Thoracic aorta (tissue), 2 donors: Measurements from ENCODE around the gene TMEM248. TPM values are rescaled to one million over a fixed set of nuclear protein-coding genes. Genes with fewer than 3 reads are reported as not detected.
"Not testable (repeated sequence)": the region's sequence is repeated elsewhere in the genome, so short reads cannot be mapped to it uniquely, and the experiment has no call there.

ENCODE experiments used
- ATAC-seq: fragments of 150-250 bp; one replicate; pipeline ENCODE4 v1.8.0; 2017; ENCODE audit warnings: low read depth; ENCODE audit not compliant: insufficient number of reproducible peaks, low FRiP score
- DNase-seq: peaks from one replicate; pipeline ENCODE4 v3.0.0-alpha.2; 2020; ENCODE audit warnings: low spot score
- H3K27ac ChIP-seq, 2 donors: fragments of 200-600 bp; sonication (generic); 1 replicate in 1 of 2; 2 replicates in 1 of 2; pipeline ENCODE4 v1.5.1; 2016; ENCODE audit warnings: mild to moderate bottlenecking in 2 of 2, moderate library complexity in 2 of 2
- H3K27me3 ChIP-seq: fragments of 200-600 bp; sonication (generic); replicated peaks from 2 replicates; pipeline ENCODE4 v1.6.0; 2016; ENCODE audit warnings: mild to moderate bottlenecking; ENCODE audit not compliant: insufficient read depth
- H3K36me3 ChIP-seq: fragments of 200-600 bp; sonication (generic); one replicate; pipeline ENCODE4 v1.5.1; 2016
- H3K4me1 ChIP-seq, 2 donors: fragments of 200-600 bp; sonication (generic); 1 replicate in 1 of 2; 2 replicates in 1 of 2; pipeline versions ENCODE4 v1.5.1 to v1.6.0; 2016; ENCODE audit warnings: low read depth in 2 of 2, mild to moderate bottlenecking in 1 of 2; ENCODE audit not compliant: control insufficient read depth in 1 of 2
- H3K4me3 ChIP-seq: fragments of 200-600 bp; sonication (generic); 2 replicates; pipeline ENCODE4 v1.5.1; 2016; ENCODE audit warnings: mild to moderate bottlenecking
- H3K9me3 ChIP-seq: fragments of 200-600 bp; sonication (generic); 2 replicates; pipeline ENCODE4 v1.5.1; 2016
- total RNA-seq, 2 donors: library from RNA; depleted of rRNA; stranded (reverse); fragments of >200 nt; gene quantifications; one replicate each; pipeline versions ENCODE4 v1.1.0 to v1.2.3, GENCODE V29; 2016
- TF ChIP-seq, protein P1 (sequence below): fragments of 200-600 bp; sonication (generic); IDR thresholded peaks from one replicate; pipeline ENCODE4 v1.5.1; 2019; ENCODE audit warnings: antibody characterized with exemption

Gene TMEM248
- total RNA-seq, 2 donors from 2014 or later, result 108 to 130 TPM

GRCh38 chr7:66912195-66912594 lies 8.8 kb upstream of the TMEM248 start:
- H3K4me3 ChIP-seq, result no peak overlapping the region
- no peaks in the 10 kb centered on the region for H3K9me3 ChIP-seq
- no peaks in the 10 kb centered on the region for H3K4me1 ChIP-seq
- ATAC-seq (no peak), DNase-seq (no peak)
- no peaks in the 10 kb centered on the region for H3K27me3 ChIP-seq
- TF ChIP-seq, protein P1, sequence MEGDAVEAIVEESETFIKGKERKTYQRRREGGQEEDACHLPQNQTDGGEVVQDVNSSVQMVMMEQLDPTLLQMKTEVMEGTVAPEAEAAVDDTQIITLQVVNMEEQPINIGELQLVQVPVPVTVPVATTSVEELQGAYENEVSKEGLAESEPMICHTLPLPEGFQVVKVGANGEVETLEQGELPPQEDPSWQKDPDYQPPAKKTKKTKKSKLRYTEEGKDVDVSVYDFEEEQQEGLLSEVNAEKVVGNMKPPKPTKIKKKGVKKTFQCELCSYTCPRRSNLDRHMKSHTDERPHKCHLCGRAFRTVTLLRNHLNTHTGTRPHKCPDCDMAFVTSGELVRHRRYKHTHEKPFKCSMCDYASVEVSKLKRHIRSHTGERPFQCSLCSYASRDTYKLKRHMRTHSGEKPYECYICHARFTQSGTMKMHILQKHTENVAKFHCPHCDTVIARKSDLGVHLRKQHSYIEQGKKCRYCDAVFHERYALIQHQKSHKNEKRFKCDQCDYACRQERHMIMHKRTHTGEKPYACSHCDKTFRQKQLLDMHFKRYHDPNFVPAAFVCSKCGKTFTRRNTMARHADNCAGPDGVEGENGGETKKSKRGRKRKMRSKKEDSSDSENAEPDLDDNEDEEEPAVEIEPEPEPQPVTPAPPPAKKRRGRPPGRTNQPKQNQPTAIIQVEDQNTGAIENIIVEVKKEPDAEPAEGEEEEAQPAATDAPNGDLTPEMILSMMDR, result no peak
- H3K36me3 ChIP-seq, result no peaks in the 10 kb centered on the region
- H3K27ac ChIP-seq, result no peak overlapping the region

DNA sequence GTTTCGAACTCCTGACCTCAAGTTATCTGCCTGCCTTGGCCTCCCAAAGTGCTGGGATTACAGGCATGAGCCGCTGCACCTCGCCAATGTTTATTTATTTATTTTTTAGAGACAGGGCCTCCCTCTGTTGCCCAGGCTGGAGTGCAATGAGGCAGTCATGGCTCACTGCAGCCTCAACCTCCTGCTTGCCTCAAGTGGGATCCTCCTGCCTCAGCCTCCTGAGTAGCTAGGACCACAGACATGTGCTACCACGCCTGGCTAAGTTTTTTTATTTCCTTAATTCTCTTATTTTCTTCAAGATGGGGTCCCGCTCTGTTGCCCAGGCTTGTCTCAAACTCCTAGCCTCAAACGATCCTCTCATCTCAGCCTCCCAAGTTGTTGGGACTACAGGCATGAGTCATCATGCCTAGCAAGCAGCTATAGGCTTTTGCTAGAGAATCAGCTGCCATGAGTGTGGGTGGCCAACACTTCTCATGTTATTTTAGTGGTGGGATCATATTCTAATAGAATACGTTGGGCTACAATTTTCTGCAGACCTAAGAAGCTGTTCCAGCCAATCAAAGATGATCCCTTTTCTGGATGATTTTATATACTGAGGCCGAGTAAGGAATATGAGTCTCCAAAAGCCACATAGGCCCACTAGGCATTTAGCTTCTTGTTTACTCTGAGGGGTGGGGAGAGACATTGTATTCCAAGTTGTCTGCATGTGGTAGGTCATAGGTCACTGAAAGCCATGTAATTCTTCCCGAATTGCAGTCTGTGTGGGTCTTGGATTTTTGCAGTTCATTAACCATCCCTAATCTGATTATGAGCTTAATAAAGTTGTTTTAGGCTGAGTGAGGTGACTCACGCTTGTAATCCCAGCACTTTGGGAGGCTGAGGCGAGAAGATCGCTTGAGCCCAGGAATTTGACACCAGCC lies 7.6 kb upstream of the TMEM248 start:
- TF ChIP-seq, protein P1, result no peak
- Histone ChIP-seq H3K36me3 (no peaks in the 10 kb centered on the region), H3K4me1 (no peaks in the 10 kb centered on the region), H3K27me3 (no peaks in the 10 kb centered on the region), H3K4me3 (no peak overlapping the region), H3K9me3 (no peaks in the 10 kb centered on the region), H3K27ac (no peak overlapping the region)
- DNase-seq (no peak), ATAC-seq (no peak)

DNA sequence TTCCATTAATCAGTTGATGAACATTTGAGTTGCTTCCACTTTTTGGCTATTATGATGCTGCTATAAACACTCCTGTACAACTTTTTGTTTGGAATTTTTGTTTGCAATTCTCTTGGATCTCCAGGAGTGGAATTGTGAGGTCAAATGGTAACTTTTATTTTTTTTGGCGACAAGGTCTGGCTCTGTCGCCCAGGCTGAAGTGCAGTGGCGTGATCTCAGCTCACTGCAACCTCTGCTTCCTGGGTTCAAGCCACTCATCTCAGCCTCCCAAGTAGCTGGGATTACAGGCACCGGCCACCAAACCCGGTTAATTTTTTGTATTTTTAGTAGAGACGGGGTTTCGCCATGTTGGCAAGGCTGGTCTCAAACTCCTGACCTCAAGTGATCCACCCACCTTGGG lies 3.1 kb upstream of the TMEM248 start:
- not testable (repeated sequence) for H3K27ac ChIP-seq, DNase-seq, H3K9me3 ChIP-seq, H3K36me3 ChIP-seq, H3K4me3 ChIP-seq, ATAC-seq, H3K27me3 ChIP-seq
- peaks cover 9 to 14% of the 10 kb centered on the region in 2 donors for H3K4me1 ChIP-seq

DNA sequence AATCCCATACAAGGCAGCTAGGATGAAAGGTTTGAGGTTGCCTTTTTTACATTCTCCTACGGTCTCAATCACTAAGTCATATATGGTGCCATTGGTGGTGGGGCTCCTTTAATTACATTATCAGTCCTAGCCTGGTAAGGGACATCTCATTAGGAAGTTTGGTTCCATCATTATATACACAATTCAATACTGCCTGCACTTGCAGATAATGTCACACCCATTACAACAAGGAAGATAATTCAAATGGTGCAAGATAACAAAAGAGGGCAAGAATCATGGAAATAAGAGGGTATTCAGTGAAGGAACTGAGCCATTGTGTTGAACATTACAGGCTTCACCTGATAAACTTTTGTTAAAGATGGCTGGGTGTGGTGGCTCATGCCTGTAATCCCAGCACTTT lies 1.7 kb upstream of the TMEM248 start:
- TF ChIP-seq, protein P1, result no peak
- Histone ChIP-seq H3K4me1 (peaks cover 22 to 25% of the 10 kb centered on the region in 2 donors), H3K36me3 (no peaks in the 10 kb centered on the region), H3K9me3 (no peaks in the 10 kb centered on the region), H3K27ac (no peak overlapping the region), H3K4me3 (no peak overlapping the region), H3K27me3 (no peaks in the 10 kb centered on the region)
- ATAC-seq (no peak), DNase-seq (no peak)

DNA sequence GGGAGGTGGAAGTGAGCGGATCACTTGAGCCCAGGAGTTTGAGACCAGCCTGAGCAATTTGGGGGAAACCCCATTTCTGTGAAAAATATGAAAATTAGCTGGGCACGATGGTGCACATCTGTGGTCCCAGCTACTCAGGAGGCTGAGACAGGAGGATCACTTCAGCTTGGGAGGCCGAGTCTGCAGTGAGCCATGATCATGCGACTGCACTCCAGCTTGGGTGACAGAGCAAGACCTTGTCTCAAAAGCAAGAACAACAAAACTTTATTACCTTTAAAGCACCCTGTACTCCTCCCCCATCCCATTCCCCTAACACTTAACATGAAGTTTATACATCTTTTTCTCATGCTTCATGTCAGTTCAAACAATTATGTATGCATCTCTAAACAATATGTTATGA lies 1.3 kb upstream of the TMEM248 start:
- no peak for ATAC-seq
- no peaks in the 10 kb centered on the region for H3K36me3 ChIP-seq
- no peak overlapping the region for H3K27ac ChIP-seq
- no peak overlapping the region for H3K4me3 ChIP-seq
- no peaks in the 10 kb centered on the region for H3K27me3 ChIP-seq
- TF ChIP-seq, protein P1, result no peak
- peaks cover 23 to 25% of the 10 kb centered on the region in 2 donors for H3K4me1 ChIP-seq
- no peaks in the 10 kb centered on the region for H3K9me3 ChIP-seq
- no peak for DNase-seq
